Measurements from ENCODE around the gene ACOXL. TPM values are rescaled to one million over a fixed set of nuclear protein-coding genes. Genes with fewer than 3 reads are reported as not detected.

The ACOXL gene
- total RNA-seq, 4 donors from 2014 or later = not detected

- no peak overlapping the region for H3K27ac ChIP-seq
- H3K27me3 ChIP-seq = peaks cover 0 to 22% (median 0%) of the 10 kb centered on the region in 4 donors
- H3K4me1 ChIP-seq = no peaks in the 10 kb centered on the region
- intact Hi-C loops (cut with DNase I) = no loop called here
- no peaks in the 10 kb centered on the region for H3K36me3 ChIP-seq
- TF ChIP-seq CTCF (IDR thresholded peaks at IDR 0.05) (no peak), POLR2A (IDR thresholded peaks at IDR 0.05) (no peak)
- no peak for DNase-seq
- 91 to 92% methylated on average over 9 of the region's 9 CpGs for WGBS, 2 donors
- no peak overlapping the region for H3K4me3 ChIP-seq
- no peaks in the 10 kb centered on the region for H3K9me3 ChIP-seq
These were observed 7.0 kb upstream of the ACOXL start for GRCh38 chr2:110725370-110725769.

DNA sequence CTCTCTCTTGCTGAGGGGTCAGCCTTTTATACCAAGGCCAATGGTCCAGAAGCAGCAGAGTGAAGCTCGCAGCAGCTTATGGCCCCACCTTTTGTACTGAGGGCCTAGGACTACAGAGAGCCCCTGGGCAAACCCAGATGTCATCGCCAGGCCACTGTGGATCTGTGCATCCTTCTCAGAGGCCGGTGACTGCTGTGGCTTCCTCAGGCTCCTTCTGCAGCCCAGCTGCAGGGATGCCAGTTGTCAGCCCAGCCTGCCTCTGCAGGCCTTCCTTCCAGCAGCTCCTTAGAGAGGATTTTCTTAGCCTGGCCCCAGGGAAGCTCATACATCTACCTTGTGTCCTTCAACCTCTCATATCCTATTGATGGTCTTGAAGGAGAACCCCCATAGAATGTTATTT is 6.5 kb upstream of the ACOXL start:
- 69 to 90% methylated on average over 2 to 3 of the region's 3 CpGs for WGBS, 2 donors
- no peak overlapping the region for H3K4me3 ChIP-seq
- no peak overlapping the region for H3K27ac ChIP-seq
- no peaks in the 10 kb centered on the region for H3K4me1 ChIP-seq
- no peak for DNase-seq
- TF ChIP-seq CTCF (IDR thresholded peaks at IDR 0.05) (no peak), POLR2A (IDR thresholded peaks at IDR 0.05) (no peak)
- H3K9me3 ChIP-seq = no peaks in the 10 kb centered on the region
- no peaks in the 10 kb centered on the region for H3K36me3 ChIP-seq
- intact Hi-C loops (cut with DNase I) = no loop called here
- peaks cover 0 to 25% (median 0%) of the 10 kb centered on the region in 4 donors for H3K27me3 ChIP-seq

DNA sequence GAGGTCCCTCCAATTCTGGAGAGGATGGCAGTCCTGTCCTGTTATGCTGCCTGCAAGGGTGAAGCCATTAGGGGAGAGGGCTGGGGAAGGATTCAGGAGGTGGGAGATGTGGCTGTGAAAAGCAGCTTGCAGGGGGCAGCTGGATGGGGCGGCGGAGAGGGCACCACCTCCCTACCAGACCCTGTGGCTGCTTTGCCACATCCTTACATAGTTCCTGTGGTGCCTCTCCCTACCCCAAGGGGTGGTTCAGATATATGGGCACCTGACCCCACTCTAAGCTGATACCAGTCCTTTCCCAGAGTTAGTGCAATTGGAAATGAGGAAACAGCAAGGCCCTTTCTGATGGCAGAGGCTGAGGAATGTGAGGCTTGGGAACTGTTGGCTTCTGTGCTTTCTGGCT is 6.1 kb upstream of the ACOXL start:
- Histone ChIP-seq H3K36me3 (no peaks in the 10 kb centered on the region), H3K27ac (no peak overlapping the region), H3K4me3 (no peak overlapping the region), H3K27me3 (peaks cover 0 to 30% (median under 1%) of the 10 kb centered on the region in 4 donors), H3K9me3 (no peaks in the 10 kb centered on the region), H3K4me1 (no peaks in the 10 kb centered on the region)
- DNase-seq = no peak
- TF ChIP-seq CTCF (IDR thresholded peaks at IDR 0.05) = no peak
- intact Hi-C loops (cut with DNase I) = no loop called here
- 80% methylated on average over 2 of the region's 2 CpGs; no CpG with 5 or more reads in 1 of the 2 donors for WGBS, 2 donors

DNA sequence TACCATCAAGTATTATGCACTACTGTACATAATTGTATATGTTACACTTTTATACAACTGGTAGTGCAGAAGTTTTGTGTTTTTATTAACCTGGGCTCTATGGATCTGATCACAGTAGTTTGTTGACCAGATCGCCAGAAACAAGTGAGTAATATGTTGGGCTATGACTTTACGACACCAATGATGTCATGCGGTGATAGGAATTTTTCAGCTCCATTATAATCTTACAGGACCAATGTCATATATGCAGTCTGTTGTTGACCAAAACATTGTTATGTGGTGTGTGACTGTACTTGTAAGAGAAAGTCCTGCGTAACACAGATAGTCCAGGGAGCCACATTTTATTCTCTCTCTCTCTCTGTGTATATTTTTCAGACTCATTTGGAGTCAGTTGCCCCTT is 4.5 kb upstream of the ACOXL start:
- TF ChIP-seq POLR2A (IDR thresholded peaks at IDR 0.05) = no peak
- no peak for TF ChIP-seq CTCF (IDR thresholded peaks at IDR 0.05)
- WGBS, 2 donors = 82 to 91% methylated on average over 4 of the region's 4 CpGs
- H3K27me3 ChIP-seq = peaks cover 2 to 42% (median 10%) of the 10 kb centered on the region in 4 donors
- intact Hi-C loops (cut with DNase I) = no loop called here
- H3K4me1 ChIP-seq = peaks cover 7 to 10% (median 8%) of the 10 kb centered on the region in 3 donors
- no peaks in the 10 kb centered on the region for H3K36me3 ChIP-seq
- no peak for DNase-seq
- no peak overlapping the region for H3K27ac ChIP-seq
- H3K4me3 ChIP-seq = no peak overlapping the region
- H3K9me3 ChIP-seq = no peaks in the 10 kb centered on the region

DNA sequence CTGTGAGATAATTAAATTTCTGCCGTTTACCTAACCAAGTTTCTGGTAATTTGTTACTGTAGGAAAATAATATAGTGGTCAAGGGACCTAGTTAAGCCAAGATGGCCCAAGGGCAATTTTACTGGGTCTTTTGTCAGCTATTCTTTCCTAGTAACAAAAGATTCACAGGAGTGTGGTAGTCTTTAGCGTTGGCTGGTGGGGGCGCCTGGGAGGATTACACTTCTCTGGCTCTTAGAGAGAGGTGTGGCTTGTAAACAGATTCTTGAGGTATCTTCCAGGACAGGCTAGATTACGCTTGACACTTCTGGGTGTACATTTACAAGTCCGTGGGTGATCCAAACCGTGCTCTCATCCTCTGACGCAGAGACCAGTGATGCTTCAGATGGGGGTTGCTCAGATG is 3.3 kb upstream of the ACOXL start:
- 62 to 73% methylated on average over 6 to 7 of the region's 7 CpGs for WGBS, 2 donors
- Histone ChIP-seq H3K4me1 (peaks cover 10 to 15% (median 11%) of the 10 kb centered on the region in 3 donors), H3K27me3 (peaks cover 6 to 54% (median 15%) of the 10 kb centered on the region in 4 donors), H3K27ac (no peak overlapping the region), H3K4me3 (no peak overlapping the region), H3K36me3 (no peaks in the 10 kb centered on the region), H3K9me3 (no peaks in the 10 kb centered on the region)
- intact Hi-C loops (cut with DNase I) = no loop called here
- TF ChIP-seq POLR2A (IDR thresholded peaks at IDR 0.05) = no peak
- TF ChIP-seq CTCF (IDR thresholded peaks at IDR 0.05) = no peak
- no peak for DNase-seq

Data from esophagus squamous epithelium (tissue), 5 donors.